Kidney (tissue), 14 donors: ENCODE measurements around the gene EPAS1. TPM values are rescaled to one million over a fixed set of nuclear protein-coding genes. Genes with fewer than 3 reads are reported as not detected.
A peak's percentile ranks its signal among the peaks of the same experiment; 100 is the strongest.

ENCODE experiments used
- DNase-seq, 5 donors: peaks; one replicate each; pipeline ENCODE4 v3.0.0-alpha.2; 2013 to 2020
- FAIRE-seq: peaks from 2 replicates; lab custom pipeline; 2012; peaks lifted over from hg19 to GRCh38; lab: Jason Lieb, UNC
- H3K27ac ChIP-seq, 2 donors: one replicate each; pipeline ENCODE4 v1.7.0; 2013; ENCODE audit warnings: low read depth in 2 of 2, low read length in 2 of 2, inconsistent platforms in 1 of 2
- H3K27me3 ChIP-seq: one replicate; pipeline ENCODE4 v1.7.1; 2013; ENCODE audit warnings: low read length, inconsistent platforms; ENCODE audit not compliant: control insufficient read depth, insufficient read depth
- H3K36me3 ChIP-seq, 3 donors: one replicate each; pipeline versions ENCODE4 v1.7.0 to v1.7.1; 2013; ENCODE audit warnings: low read length in 3 of 3, control low read depth in 1 of 3, inconsistent platforms in 1 of 3; ENCODE audit not compliant: insufficient read depth in 3 of 3, control insufficient read depth in 2 of 3
- H3K4me1 ChIP-seq, 3 donors: one replicate each; pipeline versions ENCODE4 v1.7.0 to v1.7.1; 2013; ENCODE audit warnings: low read length in 3 of 3, inconsistent platforms in 1 of 3, low read depth in 1 of 3; ENCODE audit not compliant: control insufficient read depth in 2 of 3, insufficient read depth in 2 of 3
- H3K4me3 ChIP-seq, 3 donors: one replicate each; pipeline versions ENCODE4 v1.7.0 to v1.8.1; 2013; ENCODE audit warnings: low read length in 3 of 3, control low read depth in 1 of 3, inconsistent platforms in 1 of 3
- H3K9ac ChIP-seq, 3 donors: one replicate each; pipeline versions ENCODE4 v1.7.0 to v1.7.1; 2013; ENCODE audit warnings: low read length in 3 of 3, control low read depth in 1 of 3, inconsistent platforms in 1 of 3
- H3K9me3 ChIP-seq, 3 donors: one replicate each; pipeline versions ENCODE4 v1.7.0 to v1.7.1; 2013; ENCODE audit warnings: low read length in 3 of 3, control low read depth in 1 of 3, inconsistent platforms in 1 of 3; ENCODE audit not compliant: control insufficient read depth in 2 of 3, insufficient read depth in 1 of 3
- CTCF ChIP-seq: IDR thresholded peaks from 3 replicates; pipeline ENCODE4 v1.5.1; 2012; ENCODE audit warnings: mild to moderate bottlenecking, moderate library complexity, borderline replicate concordance; ENCODE audit not compliant: insufficient read depth; ENCODE audit errors: extremely low read depth
- intact Hi-C: fragments of 100-400 bp; cut with DNase I; formaldehyde crosslinking; loops from one replicate; pipeline ENCODE4 v1.11.1; 2022
- polyA plus RNA-seq: library from polyadenylated mRNA; stranded (reverse); fragments of 350-450 nt; fragmentation: Illumina TruSeq; extraction: RNeasy Lipid Tissue Mini Kit (QIAGEN cat#74804); gene quantifications from one replicate; pipeline ENCODE4 v1.2.3, GENCODE V29; 2014; ENCODE audit warnings: low read depth, low replicate concordance; ENCODE audit not compliant: insufficient read depth
- total RNA-seq: library from RNA; stranded (reverse); fragmentation: NEBNext Ultra II Directional; extraction: Animal tissue kit (Norgen Biotek cat#: 25700); gene quantifications from one replicate; pipeline ENCODE4 v1.2.1, GENCODE V29; 2021
- donor health status: control.
- donor health status: control.
- donor health status: control.
- donor health status: control.
- donor health status: control.
- donor health status: DM: yes; HTN: yes; CAD: no.
- donor health status: Normal renal cell carcinoma (clear cell type).

Gene EPAS1
- total and polyA plus RNA-seq, 2 donors from 2014 or later, result 142 to 398 TPM

DNA sequence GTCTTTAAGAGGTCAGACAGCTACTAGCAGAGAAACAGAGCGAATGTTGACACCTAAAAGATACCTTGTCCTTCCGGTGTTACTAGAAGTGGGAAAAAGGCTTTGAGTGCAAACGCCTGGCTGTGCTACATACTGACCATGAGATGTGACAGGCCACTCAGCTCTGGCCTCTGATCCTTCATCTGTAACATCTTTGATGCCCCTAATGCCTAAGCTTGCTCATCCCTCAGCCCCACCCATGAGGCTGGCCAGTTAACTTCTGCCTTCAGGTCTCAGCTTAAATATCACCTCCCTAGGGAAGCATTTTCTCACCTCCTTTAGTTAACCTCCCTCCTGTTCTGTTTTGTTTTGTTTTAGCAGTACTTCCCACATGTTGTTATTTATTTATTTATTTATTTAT is 15.9 kb downstream of the EPAS1 start:
- Histone ChIP-seq H3K27ac (peak overlapping the region in 1 of 2 donors; percentile 32), H3K4me3 (no peak overlapping the region)
- intact Hi-C loops, result no loop called here

DNA sequence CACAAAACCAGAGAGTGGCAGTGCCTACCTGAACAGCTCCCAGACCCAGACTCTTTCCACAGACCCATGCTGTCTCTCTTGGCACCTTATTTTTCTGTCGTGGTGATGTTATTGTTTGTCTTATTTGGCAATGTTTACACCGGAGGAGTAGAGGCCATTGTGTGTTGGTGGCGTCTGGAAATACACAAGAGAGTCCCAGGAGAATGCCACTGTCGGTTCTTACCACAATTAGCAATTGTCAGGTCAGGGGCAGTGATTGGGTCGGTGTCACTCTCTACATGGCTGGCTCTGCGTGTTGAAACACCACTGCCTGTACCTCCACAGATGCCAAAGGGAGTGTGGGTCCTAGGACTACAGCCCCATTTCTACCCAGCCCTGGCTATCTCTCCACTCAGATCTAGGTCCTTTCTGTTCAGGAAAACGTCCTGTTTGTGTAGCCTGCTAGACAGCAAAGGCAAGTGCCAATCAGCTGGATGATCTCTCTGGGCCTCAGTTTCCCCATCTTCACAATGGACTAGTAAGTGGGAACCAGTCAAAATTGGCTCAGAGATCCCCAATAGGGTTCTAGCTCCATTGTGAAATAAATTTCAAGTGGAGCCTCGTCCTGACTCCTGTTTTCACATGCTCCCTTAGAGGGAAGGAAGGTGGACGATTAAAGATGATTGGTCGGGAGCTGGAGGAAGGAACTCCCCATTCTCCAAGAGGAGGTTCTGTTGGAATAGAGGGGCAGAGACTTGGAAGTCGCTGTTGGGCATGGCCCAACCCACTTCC is 17.0 kb downstream of the EPAS1 start:
- Histone ChIP-seq H3K9ac (peak overlapping the region in 1 of 3 donors; percentile 4), H3K4me3 (peak overlapping the region in 1 of 3 donors; percentile 32), H3K9me3 (no peaks in the 10 kb centered on the region), H3K27me3 (no peaks in the 10 kb centered on the region), H3K36me3 (no peaks in the 10 kb centered on the region), H3K27ac (peak overlapping the region; percentile 89), H3K4me1 (peaks cover 0 to 64% (median 50%) of the 10 kb centered on the region in 3 donors)
- intact Hi-C loops, result no loop called here
- FAIRE-seq, result no peak
- DNase-seq, result no peak
- no peak for TF ChIP-seq CTCF

More for the DNA sequence above, 15.9 kb downstream of the EPAS1 start:
- no peak overlapping the region for H3K9ac ChIP-seq
- DNase-seq, result no peak
- no peaks in the 10 kb centered on the region for H3K27me3 ChIP-seq
- H3K36me3 ChIP-seq, result no peaks in the 10 kb centered on the region
- no peak for FAIRE-seq
- TF ChIP-seq CTCF, result no peak
- peaks cover 0 to 65% (median 49%) of the 10 kb centered on the region in 3 donors for H3K4me1 ChIP-seq
- no peaks in the 10 kb centered on the region for H3K9me3 ChIP-seq

DNA sequence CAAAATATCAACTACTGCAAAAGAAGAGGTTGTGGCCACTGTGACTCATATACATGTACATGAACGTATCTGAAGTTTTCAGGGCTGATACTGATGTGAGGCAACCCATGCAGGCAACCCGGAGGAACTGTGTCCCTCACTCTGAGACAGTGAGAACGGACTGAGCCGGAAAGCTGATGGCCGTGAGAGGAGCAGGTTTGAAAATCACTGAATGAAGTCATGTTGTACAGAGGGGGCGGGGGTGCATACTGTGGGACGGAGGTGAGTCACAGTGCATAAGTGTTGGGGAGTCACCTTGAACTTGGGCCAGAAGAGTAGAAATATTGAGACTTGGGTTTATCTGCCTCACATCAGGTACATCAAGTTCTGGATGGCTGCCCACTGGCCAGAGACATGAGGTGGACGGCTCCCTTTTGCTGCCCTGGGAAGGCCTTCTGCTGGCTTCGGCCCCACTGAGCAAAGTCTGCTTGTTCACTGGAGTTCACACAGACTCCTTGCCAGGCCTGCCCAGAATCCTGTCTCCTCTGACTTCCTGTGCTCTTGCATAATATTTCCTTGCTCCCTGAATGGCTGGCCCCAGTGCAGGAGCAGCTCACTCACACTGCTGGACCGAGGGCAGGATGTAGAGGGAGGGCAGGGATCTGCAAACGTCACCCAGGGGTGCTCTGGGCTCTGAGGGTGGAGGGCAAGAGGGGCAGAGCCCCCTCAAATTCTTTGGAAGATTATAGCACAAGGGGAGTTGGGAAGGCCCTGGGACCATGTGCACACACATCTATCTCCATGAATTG is 18.1 kb downstream of the EPAS1 start:
- no peaks in the 10 kb centered on the region for H3K9me3 ChIP-seq
- intact Hi-C loops, result no loop called here
- no peaks in the 10 kb centered on the region for H3K27me3 ChIP-seq
- no peaks in the 10 kb centered on the region for H3K36me3 ChIP-seq
- DNase-seq, result peak in 2 of 5 donors; percentile 64 to 95
- no peak for TF ChIP-seq CTCF
- H3K4me1 ChIP-seq, result peaks cover 0 to 70% (median 50%) of the 10 kb centered on the region in 3 donors
- H3K27ac ChIP-seq, result peak overlapping the region; percentile 89
- peak overlapping the region in 2 of 3 donors; percentile 1 to 32 for H3K4me3 ChIP-seq
- H3K9ac ChIP-seq, result peak overlapping the region in 2 of 3 donors; percentile 33 to 53
- FAIRE-seq, result peak; percentile 6
